Measurements from ENCODE around the gene KLK12. TPM values are rescaled to one million over a fixed set of nuclear protein-coding genes. Genes with fewer than 3 reads are reported as not detected.

The KLK12 gene
- total RNA-seq, 1 experiment from 2014 or later: not detected

- Histone ChIP-seq H2BK20ac (ENCODE audit: low read depth, low read length, poor library complexity, severe bottlenecking) (no peak overlapping the region), H2BK12ac (ENCODE audit: insufficient read length, low read depth, low read length) (no peak overlapping the region), H3K79me2 (ENCODE audit: insufficient read depth, low read length) (no peaks in the 10 kb centered on the region), H3K23ac (ENCODE audit: insufficient read length, low read depth, low read length) (no peak overlapping the region), H3K4me2 (ENCODE audit: insufficient read depth, insufficient read length, low read length) (no peak overlapping the region), H3K14ac (ENCODE audit: insufficient read depth, low read length) (no peak overlapping the region), H4K5ac (ENCODE audit: insufficient read length, low read depth, low read length) (no peak overlapping the region), H3K9me3 (ENCODE audit: control insufficient read depth, low read depth, low read length) (no peaks in the 10 kb centered on the region), H2AK5ac (ENCODE audit: insufficient read length, low read length) (no peak overlapping the region), H2AFZ (ENCODE audit: low read length) (no peak overlapping the region), H2BK120ac (ENCODE audit: low read depth, low read length, poor library complexity, severe bottlenecking) (no peak overlapping the region), H3K23me2 (ENCODE audit: insufficient read length, low read depth, low read length, poor library complexity, severe bottlenecking) (no peaks in the 10 kb centered on the region), H2BK5ac (ENCODE audit: insufficient read length, low read length) (no peak overlapping the region), H4K91ac (ENCODE audit: insufficient read length, low read depth, low read length) (no peak overlapping the region), H3K27me3 (ENCODE audit: insufficient read depth, low read length) (no peaks in the 10 kb centered on the region), H4K20me1 (ENCODE audit: control insufficient read depth, insufficient read depth, insufficient read length) (no peaks in the 10 kb centered on the region), H3K79me1 (ENCODE audit: insufficient read depth, low read depth, low read length, poor library complexity, severe bottlenecking) (no peaks in the 10 kb centered on the region), H3K56ac (ENCODE audit: insufficient read length, low read depth, low read length) (no peak overlapping the region), H3K4me1 (ENCODE audit: insufficient read depth, low read length) (peaks cover 6% of the 10 kb centered on the region; the same call in 1 of the 2 replicates), H4K8ac (replicated peaks; ENCODE audit: insufficient read length, low read depth, low read length) (no peak overlapping the region), H3K9ac (ENCODE audit: extremely low read depth, insufficient read length, low read length) (no peak overlapping the region), H3K27ac (ENCODE audit: insufficient read length, low read depth, low read length) (no peak overlapping the region), H3K18ac (ENCODE audit: insufficient read length, low read depth, low read length) (no peak overlapping the region), H2BK15ac (ENCODE audit: low read depth, low read length) (no peak overlapping the region), H3T11ph (ENCODE audit: low read length) (no peak overlapping the region), H3K4ac (ENCODE audit: low read depth, low read length) (no peak overlapping the region)
- Mint-ChIP-seq H3K4me1 (peaks cover 31 to 42% of the 10 kb centered on the region in 2 experiments), H3K9me3 (no peaks in the 10 kb centered on the region), H3K27ac (peak overlapping the region in 1 of 3 experiments; percentile 37; a peak in 1 of 7 replicates), H3K36me3 (ENCODE audit: insufficient read depth in 1 of 3, low read depth in 3 of 3) (no peaks in the 10 kb centered on the region), H3K4me3 (no peak overlapping the region), H3K27me3 (ENCODE audit: low read depth) (peaks cover 25% of the 10 kb centered on the region)
- no CpG with 5 or more reads among the region's 11 CpGs for WGBS (ENCODE audit: extremely low coverage, insufficient read length, low lambda C conversion rate)
- TF ChIP-seq CTCF (conservative IDR thresholded peaks at IDR 0.05): no peak
- DNase-seq: no peak
Observed at GRCh38 chr19:50981587-50982146, 53.1 kb downstream of the KLK12 start.
